Keratinocyte (primary cell): ENCODE measurements around the gene GUCY1A1. TPM values are rescaled to one million over a fixed set of nuclear protein-coding genes. Genes with fewer than 3 reads are reported as not detected.

Source experiments
- DNase-seq: peaks from one replicate; pipeline ENCODE4 v3.0.0-alpha.2; 2011; ENCODE audit warnings: low read depth, missing footprints, low spot score
- FAIRE-seq: peaks from 2 replicates; lab custom pipeline; 2011; peaks lifted over from hg19 to GRCh38; lab: Jason Lieb, UNC
- H2AFZ ChIP-seq: 2 replicates; pipeline ENCODE4 v1.6.0; 2012; ENCODE audit warnings: low read length, control low read depth, inconsistent platforms; ENCODE audit not compliant: control insufficient read depth
- H3K27ac ChIP-seq: 2 replicates; pipeline ENCODE4 v1.5.1; 2011; ENCODE audit warnings: low read length; ENCODE audit not compliant: control insufficient read depth, insufficient read depth
- H3K27me3 ChIP-seq: 3 replicates; pipeline ENCODE4 v1.6.0; 2011; ENCODE audit warnings: low read length; ENCODE audit not compliant: control insufficient read depth, insufficient read depth; ENCODE audit errors: extremely low read depth
- H3K36me3 ChIP-seq, 2 experiments: 2 replicates in 1 of 2; 3 replicates in 1 of 2; pipeline ENCODE4 v1.5.1; 2011; ENCODE audit warnings: low read length in 2 of 2, mild to moderate bottlenecking in 1 of 2; ENCODE audit not compliant: control insufficient read depth in 2 of 2, insufficient read depth in 2 of 2; ENCODE audit errors: extremely low read depth in 1 of 2
- H3K4me1 ChIP-seq: 3 replicates; pipeline ENCODE4 v1.5.1; 2011; ENCODE audit warnings: low read length; ENCODE audit not compliant: control insufficient read depth, insufficient read depth; ENCODE audit errors: extremely low read depth
- H3K4me2 ChIP-seq: 3 replicates; pipeline ENCODE4 v1.6.0; 2011; ENCODE audit warnings: low read depth, low read length; ENCODE audit not compliant: control insufficient read depth, insufficient read depth; ENCODE audit errors: extremely low read depth
- H3K4me3 ChIP-seq, 3 experiments: fragments of 200-600 bp in 1 of 3; sonication (generic) in 1 of 3; 2 replicates in 2 of 3; 3 replicates in 1 of 3; pipeline ENCODE4 v1.5.1; 2011 to 2016; ENCODE audit warnings: low read length in 3 of 3, mild to moderate bottlenecking in 3 of 3, control low read depth in 2 of 3, inconsistent platforms in 1 of 3, low read depth in 1 of 3, mixed read lengths in 1 of 3, mixed run types in 1 of 3, moderate library complexity in 1 of 3; ENCODE audit not compliant: control insufficient read depth in 2 of 3, insufficient read depth in 2 of 3; ENCODE audit errors: extremely low read depth in 1 of 3
- H3K79me2 ChIP-seq: 2 replicates; pipeline ENCODE4 v1.6.0; 2012; ENCODE audit warnings: low read length; ENCODE audit not compliant: control insufficient read depth, insufficient read depth
- H3K9ac ChIP-seq: 3 replicates; pipeline ENCODE4 v1.6.0; 2011; ENCODE audit warnings: low read length; ENCODE audit not compliant: control insufficient read depth, insufficient read depth; ENCODE audit errors: extremely low read depth
- H3K9me1 ChIP-seq: 3 replicates; pipeline ENCODE4 v1.6.0; 2011; ENCODE audit warnings: low read length; ENCODE audit not compliant: control insufficient read depth, insufficient read depth; ENCODE audit errors: extremely low read depth
- H3K9me3 ChIP-seq: 2 replicates; pipeline ENCODE4 v1.5.1; 2012; ENCODE audit warnings: low read depth, low read length; ENCODE audit not compliant: control insufficient read depth
- H4K20me1 ChIP-seq: 3 replicates; pipeline ENCODE4 v1.6.0; 2011; ENCODE audit warnings: low read length; ENCODE audit not compliant: control insufficient read depth, insufficient read depth; ENCODE audit errors: extremely low read depth
- CTCF ChIP-seq, 3 experiments: IDR thresholded peaks in 1 of 3; conservative IDR thresholded peaks in 1 of 3; optimal IDR thresholded peaks in 1 of 3; 2 replicates in 2 of 3; 3 replicates in 1 of 3; pipeline versions ENCODE3 to v1.5.1; 2011; ENCODE audit warnings: low read length in 3 of 3, mild to moderate bottlenecking in 3 of 3, moderate library complexity in 2 of 3, control low read depth in 1 of 3, inconsistent platforms in 1 of 3; ENCODE audit not compliant: insufficient read depth in 2 of 3; ENCODE audit errors: extremely low read depth in 1 of 3
- EZH2 ChIP-seq: IDR thresholded peaks from one replicate; pipeline ENCODE4 v1.6.1; 2012; ENCODE audit warnings: inconsistent platforms, mild to moderate bottlenecking, low read length, moderate library complexity
- dilution Hi-C: fragments of 300-500 bp; cut with MboI; formaldehyde crosslinking; loops from one replicate; pipeline ENCODE4 v1.7.0; 2020; ENCODE audit warnings: low sequenced_read_pairs; ENCODE audit not compliant: extremely low pct_ligation_motif_present
- polyA plus RNA-seq, 5 experiments: library from polyadenylated mRNA; depleted of rRNA in 3 of 5; stranded (reverse) in 3 of 5; stranded (forward) in 1 of 5; unstranded in 1 of 5; fragments of >200 nt; gene quantifications; 1 replicate in 1 of 5; 2 replicates in 3 of 5; 3 replicates in 1 of 5; pipeline versions ENCODE4 v1.2.1 to v1.2.3, GENCODE V29; 2011 to 2012; ENCODE audit warnings: missing spikeins in 2 of 5, low read depth in 1 of 5, low replicate concordance in 1 of 5

The GUCY1A1 gene
- polyA plus RNA-seq, 1 donor (not counting 4 experiments of a cell fraction or from before 2014, with no cell fraction given), result 0.05 TPM

- H3K36me3 ChIP-seq, result no peaks in the 10 kb centered on the region
- no peaks in the 10 kb centered on the region for H3K9me3 ChIP-seq
- H3K27ac ChIP-seq, result no peak overlapping the region
- no peak for DNase-seq
- TF ChIP-seq CTCF (optimal IDR thresholded peaks at IDR 0.05 in 1 of 3, IDR thresholded peaks at IDR 0.05 in 1 of 3, conservative IDR thresholded peaks at IDR 0.05 in 1 of 3; ENCODE audit: extremely low read depth in 1 of 3, insufficient read depth in 2 of 3, low read length in 3 of 3) (no peak), EZH2 (no peak)
- no peak overlapping the region for H3K4me3 ChIP-seq
- H3K27me3 ChIP-seq, result peaks cover 3% of the 10 kb centered on the region
- FAIRE-seq, result no peak
- H2AFZ ChIP-seq, result no peak overlapping the region
- H3K79me2 ChIP-seq, result no peaks in the 10 kb centered on the region
- H3K4me1 ChIP-seq, result no peaks in the 10 kb centered on the region
- H4K20me1 ChIP-seq, result no peaks in the 10 kb centered on the region
- H3K9ac ChIP-seq, result no peak overlapping the region
- H3K4me2 ChIP-seq, result no peak overlapping the region
- dilution Hi-C loops, result no loop called here
- no peaks in the 10 kb centered on the region for H3K9me1 ChIP-seq
Observed at GRCh38 chr4:155660436-155660835, 6.2 kb upstream of the GUCY1A1 start.

DNA sequence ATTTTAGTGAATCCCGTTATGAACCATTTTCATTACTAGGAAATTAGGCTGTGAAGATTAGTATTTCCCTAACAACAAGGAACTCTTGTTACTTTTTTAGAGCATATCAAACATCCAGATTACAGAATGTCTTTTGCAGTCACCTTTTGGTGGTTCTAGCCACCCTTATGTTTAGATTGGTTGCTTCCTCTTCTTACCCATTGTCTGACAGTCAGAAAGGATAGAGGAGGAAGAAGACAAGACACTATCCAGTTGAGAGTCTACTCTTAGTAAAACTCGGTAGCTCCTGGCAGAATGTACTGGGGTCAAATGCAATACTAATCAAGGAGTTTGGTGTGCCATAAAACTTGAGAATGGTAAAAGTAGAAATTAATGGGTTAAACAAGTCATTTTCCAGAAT is 1.6 kb upstream of the GUCY1A1 start:
- no peaks in the 10 kb centered on the region for H3K9me1 ChIP-seq
- TF ChIP-seq EZH2, result no peak
- no peak for TF ChIP-seq CTCF (optimal IDR thresholded peaks at IDR 0.05 in 1 of 3, IDR thresholded peaks at IDR 0.05 in 1 of 3, conservative IDR thresholded peaks at IDR 0.05 in 1 of 3; ENCODE audit: extremely low read depth in 1 of 3, insufficient read depth in 2 of 3, low read length in 3 of 3)
- H3K9ac ChIP-seq, result no peak overlapping the region
- DNase-seq, result no peak
- peaks cover 25% of the 10 kb centered on the region for H3K27me3 ChIP-seq
- FAIRE-seq, result no peak
- no peak overlapping the region for H2AFZ ChIP-seq
- H3K27ac ChIP-seq, result no peak overlapping the region
- H3K4me3 ChIP-seq, result no peak overlapping the region
- H4K20me1 ChIP-seq, result no peaks in the 10 kb centered on the region
- no peak overlapping the region for H3K4me2 ChIP-seq
- no peaks in the 10 kb centered on the region for H3K4me1 ChIP-seq
- dilution Hi-C loops, result no loop called here
- no peaks in the 10 kb centered on the region for H3K79me2 ChIP-seq
- H3K36me3 ChIP-seq, result no peaks in the 10 kb centered on the region
- no peaks in the 10 kb centered on the region for H3K9me3 ChIP-seq
